ENCODE results near the gene PTOV1.

PTOV1 gene

GRCh38 chr19:49846408-49846807, 4.6 kb upstream of the PTOV1 start:
- TF ChIP-seq CTCF (conservative IDR thresholded peaks at IDR 0.05; ENCODE audit: low read depth), result no peak
- H3K27ac ChIP-seq, result no peak overlapping the region
- ChIA-PET CTCF (no interaction called here), POLR2A (ENCODE audit: low non-redundant PET) (no interaction called here)
- DNase-seq (ENCODE audit: low spot score), result no peak

- no peak for TF ChIP-seq CTCF (conservative IDR thresholded peaks at IDR 0.05; ENCODE audit: low read depth)
- ChIA-PET POLR2A (ENCODE audit: low non-redundant PET) (interaction anchor here (0.5 to 1.5 kb wide), 4 partner anchors 21 to 153 kb away, joined by 3 to 4 read pairs (median 3); no protein-coding TSS in a partner anchor), CTCF (interaction anchor here (0.7 kb wide), 1 partner anchor 349 kb away, joined by 4 read pairs; no protein-coding TSS in a partner anchor)
- peak; percentile 60 for DNase-seq (ENCODE audit: low spot score)
- peak overlapping the region; percentile 79 for H3K27ac ChIP-seq
These were observed 2.9 kb upstream of the PTOV1 start for GRCh38 chr19:49847731-49848696.

- DNase-seq (ENCODE audit: low spot score), result no peak
- POLR2A ChIA-PET (ENCODE audit: low non-redundant PET), result interaction anchor here (0.5 to 1.5 kb wide), 3 partner anchors 20 to 154 kb away, joined by 3 to 4 read pairs (median 3); no protein-coding TSS in a partner anchor
- peak overlapping the region; percentile 79 for H3K27ac ChIP-seq
- CTCF ChIA-PET, result no interaction called here
- no peak for TF ChIP-seq CTCF (conservative IDR thresholded peaks at IDR 0.05; ENCODE audit: low read depth)
These were observed 2.0 kb upstream of the PTOV1 start for GRCh38 chr19:49848938-49849337.

- no peak for DNase-seq (ENCODE audit: low spot score)
- POLR2A ChIA-PET (ENCODE audit: low non-redundant PET), result interaction anchor here (1.1 to 1.5 kb wide), 2 partner anchors 19 to 20 kb away, joined by 3 to 6 read pairs; no protein-coding TSS in a partner anchor
- TF ChIP-seq CTCF (conservative IDR thresholded peaks at IDR 0.05; ENCODE audit: low read depth), result no peak
- CTCF ChIA-PET, result no interaction called here
- peak overlapping the region; percentile 97 for H3K27ac ChIP-seq
These were observed 1.3 kb upstream of the PTOV1 start for GRCh38 chr19:49849433-49850220.

GRCh38 chr19:49850221-49850486, 805 bp upstream of the PTOV1 start:
- no peak for TF ChIP-seq CTCF (conservative IDR thresholded peaks at IDR 0.05; ENCODE audit: low read depth)
- ChIA-PET CTCF (interaction anchor here (0.5 to 0.6 kb wide), 2 partner anchors 63 to 159 kb away, joined by 3 to 5 read pairs; partner anchors contain the start of gene CPT1C), POLR2A (ENCODE audit: low non-redundant PET) (interaction anchor here (1.1 kb wide), 1 partner anchor 19 kb away, joined by 6 read pairs; no protein-coding TSS in a partner anchor)
- peak overlapping the region; percentile 97 for H3K27ac ChIP-seq
- no peak for DNase-seq (ENCODE audit: low spot score)
